Neutrophil (primary cell): Measurements from ENCODE around the gene DIP2C.

Experiments used
- H3K27ac ChIP-seq: fragments of 200-600 bp; sonication (generic); 2 replicates; pipeline ENCODE4 v1.5.1; 2016; ENCODE audit warnings: mild to moderate bottlenecking, moderate library complexity
- H3K27me3 ChIP-seq: fragments of 200-600 bp; sonication (generic); 2 replicates; pipeline ENCODE4 v1.6.0; 2016; ENCODE audit warnings: mild to moderate bottlenecking
- H3K36me3 ChIP-seq: fragments of 200-600 bp; sonication (generic); 2 replicates; pipeline ENCODE4 v1.5.1; 2017
- H3K4me1 ChIP-seq, 2 experiments: fragments of 200-600 bp in 1 of 2; sonication (generic) in 1 of 2; 1 replicate in 1 of 2; 2 replicates in 1 of 2; pipeline versions ENCODE4 v1.5.1 to v1.6.1; 2013 to 2016; ENCODE audit warnings: low read depth in 1 of 2, low read length in 1 of 2, mild to moderate bottlenecking in 1 of 2, moderate library complexity in 1 of 2; ENCODE audit not compliant: control insufficient read depth in 1 of 2, insufficient read depth in 1 of 2
- H3K4me3 ChIP-seq, 2 experiments: fragments of 200-600 bp in 1 of 2; sonication (generic) in 1 of 2; 1 replicate in 1 of 2; 2 replicates in 1 of 2; pipeline ENCODE4 v1.5.1; 2013 to 2016; ENCODE audit warnings: low read depth in 1 of 2, low read length in 1 of 2, mild to moderate bottlenecking in 1 of 2, moderate library complexity in 1 of 2
- H3K9me3 ChIP-seq: fragments of 200-600 bp; sonication (generic); 2 replicates; pipeline ENCODE4 v1.5.1; 2016
- CTCF ChIP-seq: fragments of 200-600 bp; sonication (generic); IDR thresholded peaks from 2 replicates; pipeline ENCODE4 v1.5.1; 2016; ENCODE audit warnings: antibody characterized with exemption

The DIP2C gene

GRCh38 chr10:341081-341740 is 348.3 kb downstream of the DIP2C start:
- Histone ChIP-seq H3K36me3 (no peaks in the 10 kb centered on the region), H3K27ac (no peak overlapping the region)
- no peak for TF ChIP-seq CTCF

GRCh38 chr10:340646-341045 is 348.8 kb downstream of the DIP2C start:
- Histone ChIP-seq H3K36me3 (no peaks in the 10 kb centered on the region), H3K4me3 (no peak overlapping the region), H3K9me3 (no peaks in the 10 kb centered on the region), H3K27ac (no peak overlapping the region), H3K4me1 (no peaks in the 10 kb centered on the region), H3K27me3 (no peaks in the 10 kb centered on the region)
- TF ChIP-seq CTCF: no peak

More at GRCh38 chr10:341081-341740, 348.3 kb downstream of the DIP2C start:
- no peak overlapping the region for H3K4me3 ChIP-seq
- no peaks in the 10 kb centered on the region for H3K4me1 ChIP-seq
- H3K9me3 ChIP-seq: no peaks in the 10 kb centered on the region
- H3K27me3 ChIP-seq: no peaks in the 10 kb centered on the region

GRCh38 chr10:339038-339391 is 350.5 kb downstream of the DIP2C start:
- Histone ChIP-seq H3K27me3 (no peaks in the 10 kb centered on the region), H3K27ac (no peak overlapping the region), H3K4me3 (no peak overlapping the region), H3K4me1 (no peaks in the 10 kb centered on the region), H3K9me3 (no peaks in the 10 kb centered on the region), H3K36me3 (no peaks in the 10 kb centered on the region)
- no peak for TF ChIP-seq CTCF

- Histone ChIP-seq H3K4me3 (no peak overlapping the region), H3K4me1 (no peaks in the 10 kb centered on the region), H3K27ac (no peak overlapping the region), H3K27me3 (no peaks in the 10 kb centered on the region), H3K9me3 (no peaks in the 10 kb centered on the region), H3K36me3 (no peaks in the 10 kb centered on the region)
- no peak for TF ChIP-seq CTCF
Measured at GRCh38 chr10:338171-339037, 351.1 kb downstream of the DIP2C start.

- Histone ChIP-seq H3K4me1 (no peaks in the 10 kb centered on the region), H3K4me3 (no peak overlapping the region), H3K27me3 (no peaks in the 10 kb centered on the region), H3K36me3 (no peaks in the 10 kb centered on the region), H3K27ac (no peak overlapping the region), H3K9me3 (no peaks in the 10 kb centered on the region)
- TF ChIP-seq CTCF: no peak
Measured at GRCh38 chr10:336247-336646, 353.2 kb downstream of the DIP2C start.
